ENCODE measurements around the gene PI4KA. TPM values are rescaled to one million over a fixed set of nuclear protein-coding genes. Genes with fewer than 3 reads are reported as not detected.

PI4KA gene
- total RNA-seq, 1 experiment from 2014 or later = 65.8 TPM

- TF ChIP-seq CTCF (conservative IDR thresholded peaks at IDR 0.05) = no peak
- Mint-ChIP-seq H3K9me3 (no peaks in the 10 kb centered on the region), H3K27me3 (ENCODE audit: low read depth) (peaks cover 5% of the 10 kb centered on the region), H3K4me1 (no peaks in the 10 kb centered on the region), H3K27ac (no peak overlapping the region), H3K4me3 (no peak overlapping the region), H3K36me3 (ENCODE audit: insufficient read depth in 1 of 3, low read depth in 3 of 3) (no peaks in the 10 kb centered on the region)
- no peaks in the 10 kb centered on the region for H3K79me2 ChIP-seq (ENCODE audit: insufficient read depth, low read length)
- H3K9me3 ChIP-seq (ENCODE audit: control insufficient read depth, low read depth, low read length) = no peaks in the 10 kb centered on the region
- H2BK5ac ChIP-seq (ENCODE audit: insufficient read length, low read length) = no peak overlapping the region
- no peak overlapping the region for H4K5ac ChIP-seq (ENCODE audit: insufficient read length, low read depth, low read length)
- no peak overlapping the region for H3K23ac ChIP-seq (ENCODE audit: insufficient read length, low read depth, low read length)
- H3K27me3 ChIP-seq (ENCODE audit: insufficient read depth, low read length) = no peaks in the 10 kb centered on the region
- no peaks in the 10 kb centered on the region for H3K4me1 ChIP-seq (ENCODE audit: insufficient read depth, low read length)
- no peaks in the 10 kb centered on the region for H3K79me1 ChIP-seq (ENCODE audit: insufficient read depth, low read depth, low read length, poor library complexity, severe bottlenecking)
- H4K91ac ChIP-seq (ENCODE audit: insufficient read length, low read depth, low read length) = no peak overlapping the region
- no peaks in the 10 kb centered on the region for H3K23me2 ChIP-seq (ENCODE audit: insufficient read length, low read depth, low read length, poor library complexity, severe bottlenecking)
- no peaks in the 10 kb centered on the region for H4K20me1 ChIP-seq (ENCODE audit: control insufficient read depth, insufficient read depth, insufficient read length)
- H3K4me2 ChIP-seq (ENCODE audit: insufficient read depth, insufficient read length, low read length) = no peak overlapping the region
- H2BK12ac ChIP-seq (ENCODE audit: insufficient read length, low read depth, low read length) = no peak overlapping the region
- DNase-seq = no peak
- H3K56ac ChIP-seq (ENCODE audit: insufficient read length, low read depth, low read length) = no peak overlapping the region
- no peak overlapping the region for H2AK5ac ChIP-seq (ENCODE audit: insufficient read length, low read length)
- no peak overlapping the region for H3K14ac ChIP-seq (ENCODE audit: insufficient read depth, low read length)
- H2AFZ ChIP-seq (ENCODE audit: low read length) = no peak overlapping the region
- no peak overlapping the region for H3T11ph ChIP-seq (ENCODE audit: low read length)
- H4K8ac ChIP-seq (replicated peaks; ENCODE audit: insufficient read length, low read depth, low read length) = no peak overlapping the region
- WGBS (ENCODE audit: extremely low coverage, insufficient read length, low lambda C conversion rate) = no CpG with 5 or more reads among the region's 3 CpGs
- H3K9ac ChIP-seq (ENCODE audit: extremely low read depth, insufficient read length, low read length) = no peak overlapping the region
- no peak overlapping the region for H2BK120ac ChIP-seq (ENCODE audit: low read depth, low read length, poor library complexity, severe bottlenecking)
- H3K27ac ChIP-seq (ENCODE audit: insufficient read length, low read depth, low read length) = no peak overlapping the region
- no peak overlapping the region for H3K18ac ChIP-seq (ENCODE audit: insufficient read length, low read depth, low read length)
- no peak overlapping the region for H2BK15ac ChIP-seq (ENCODE audit: low read depth, low read length)
- no peak overlapping the region for H3K4ac ChIP-seq (ENCODE audit: low read depth, low read length)
- H2BK20ac ChIP-seq (ENCODE audit: low read depth, low read length, poor library complexity, severe bottlenecking) = no peak overlapping the region
Observed at GRCh38 chr22:20904980-20905355, 46.4 kb upstream of the PI4KA start.
